Right lobe of liver (tissue), 4 donors: ENCODE data around the gene MYRIP.

Experiments used
- POLR2A ChIP-seq: fragments of 450-650 bp; IDR thresholded peaks from one replicate; pipeline ENCODE4 v1.6.1; 2017; ENCODE audit warnings: antibody characterized with exemption, mild to moderate bottlenecking
- TF ChIP-seq, protein P1 (sequence below), 4 donors: fragments of 200-600 bp in 3 of 4; fragments of 450-650 bp in 1 of 4; IDR thresholded peaks; one replicate each; pipeline versions ENCODE4 v1.5.1 to v1.8.0; 2016 to 2022; ENCODE audit warnings: antibody characterized with exemption in 4 of 4, mild to moderate bottlenecking in 2 of 4
- donor health status: DM: no; HTN: no; CAD: no.
- donor health status: DM: no; HTN: no; CAD: no.
- donor health status: DM: no; HTN: yes; CAD: no.

DNA sequence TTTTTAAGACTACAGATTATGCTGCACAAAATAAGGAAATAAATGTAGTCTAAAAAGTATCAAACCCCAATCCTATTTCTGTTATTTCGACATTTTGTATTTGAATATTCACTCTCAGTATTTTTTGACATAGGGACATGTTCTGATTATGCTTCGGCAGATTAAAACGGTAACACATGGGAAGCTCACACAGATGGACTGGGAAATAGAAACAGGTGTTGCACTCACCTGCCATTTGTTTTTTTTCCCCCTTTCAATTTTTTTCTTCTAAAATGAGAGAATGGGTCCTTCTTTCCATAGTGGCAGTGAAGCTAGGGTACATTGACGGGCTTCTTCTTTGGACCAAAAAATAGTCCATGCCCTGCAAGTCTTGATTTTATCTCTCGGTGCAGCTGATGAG lies 163.1 kb downstream of the MYRIP start:
- TF ChIP-seq, protein P1, sequence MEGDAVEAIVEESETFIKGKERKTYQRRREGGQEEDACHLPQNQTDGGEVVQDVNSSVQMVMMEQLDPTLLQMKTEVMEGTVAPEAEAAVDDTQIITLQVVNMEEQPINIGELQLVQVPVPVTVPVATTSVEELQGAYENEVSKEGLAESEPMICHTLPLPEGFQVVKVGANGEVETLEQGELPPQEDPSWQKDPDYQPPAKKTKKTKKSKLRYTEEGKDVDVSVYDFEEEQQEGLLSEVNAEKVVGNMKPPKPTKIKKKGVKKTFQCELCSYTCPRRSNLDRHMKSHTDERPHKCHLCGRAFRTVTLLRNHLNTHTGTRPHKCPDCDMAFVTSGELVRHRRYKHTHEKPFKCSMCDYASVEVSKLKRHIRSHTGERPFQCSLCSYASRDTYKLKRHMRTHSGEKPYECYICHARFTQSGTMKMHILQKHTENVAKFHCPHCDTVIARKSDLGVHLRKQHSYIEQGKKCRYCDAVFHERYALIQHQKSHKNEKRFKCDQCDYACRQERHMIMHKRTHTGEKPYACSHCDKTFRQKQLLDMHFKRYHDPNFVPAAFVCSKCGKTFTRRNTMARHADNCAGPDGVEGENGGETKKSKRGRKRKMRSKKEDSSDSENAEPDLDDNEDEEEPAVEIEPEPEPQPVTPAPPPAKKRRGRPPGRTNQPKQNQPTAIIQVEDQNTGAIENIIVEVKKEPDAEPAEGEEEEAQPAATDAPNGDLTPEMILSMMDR (IDR thresholded peaks at IDR 0.05), result no peak
- TF ChIP-seq POLR2A, result no peak
